ENCODE data around the gene GRM1.

DNA sequence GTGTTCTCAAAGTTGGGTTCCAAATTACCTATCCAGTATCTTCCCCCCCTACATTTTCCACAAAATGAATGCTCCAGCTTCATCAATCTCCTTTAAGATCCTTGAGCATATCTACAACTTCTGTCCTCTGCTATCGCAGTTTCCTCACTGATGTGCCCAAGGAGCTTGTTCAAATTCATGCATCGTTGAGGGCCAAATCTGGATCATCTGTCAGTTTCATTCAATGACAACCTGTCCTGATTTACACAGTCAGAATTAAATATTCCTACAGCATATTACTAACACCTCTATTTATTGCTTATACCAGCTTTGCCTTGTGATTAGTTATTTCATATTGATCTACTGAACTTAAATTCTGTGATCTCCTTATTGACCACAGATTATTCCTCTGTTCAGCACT is 68.7 kb downstream of the GRM1 start:
- TF ChIP-seq CTCF (IDR thresholded peaks at IDR 0.05; ENCODE audit: low read length): no peak
- TF ChIP-seq EZH2 (IDR thresholded peaks at IDR 0.05; ENCODE audit: borderline replicate concordance, low read length): no peak
